GM12801 (cell line): ENCODE results near the gene RGL4.

Experiments
- CTCF ChIP-seq: IDR thresholded peaks from one replicate; pipeline ENCODE4 v1.5.1; 2011; ENCODE audit warnings: control low read depth; ENCODE audit not compliant: insufficient read length; ENCODE audit errors: extremely low read depth

RGL4 gene

DNA sequence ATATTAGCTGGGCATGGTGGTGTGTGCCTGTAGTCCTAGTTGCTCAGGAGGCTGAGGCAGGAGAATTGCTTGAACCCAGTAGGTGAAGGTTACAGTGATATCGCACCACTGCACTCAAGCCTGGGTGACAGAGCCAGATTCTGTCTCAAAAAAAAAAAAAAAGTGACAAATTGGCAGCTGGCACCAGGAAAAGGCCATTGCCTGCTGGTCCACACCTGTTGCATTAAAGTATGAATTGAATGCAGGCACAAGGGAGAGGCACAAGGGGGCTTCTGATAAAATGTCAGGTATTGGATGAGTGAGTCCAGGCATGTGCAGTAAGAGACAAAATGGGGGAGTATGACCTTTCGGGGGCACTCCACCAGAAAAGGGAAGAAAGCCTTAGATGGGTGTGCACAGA is 31.9 kb downstream of the RGL4 start:
- no peak for TF ChIP-seq CTCF

DNA sequence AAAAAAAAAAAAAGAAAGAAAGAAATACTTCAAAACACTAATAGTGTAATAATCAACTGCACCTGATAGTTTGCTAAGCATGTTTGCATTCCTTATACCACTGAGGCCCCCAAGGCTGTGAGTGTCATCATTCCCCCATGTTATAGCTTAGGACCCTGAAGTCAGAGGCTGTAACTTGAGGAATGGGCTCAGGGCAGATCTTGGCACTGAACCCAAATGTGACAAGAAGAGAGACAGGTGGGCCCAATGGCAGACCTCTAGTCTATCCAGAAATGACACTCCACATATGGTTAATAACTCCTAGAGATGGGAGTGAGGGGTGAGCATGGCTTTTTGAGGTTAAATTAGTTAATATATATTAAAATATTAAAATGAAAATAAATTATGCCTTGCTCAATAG is 46.9 kb downstream of the RGL4 start:
- TF ChIP-seq CTCF = no peak

DNA sequence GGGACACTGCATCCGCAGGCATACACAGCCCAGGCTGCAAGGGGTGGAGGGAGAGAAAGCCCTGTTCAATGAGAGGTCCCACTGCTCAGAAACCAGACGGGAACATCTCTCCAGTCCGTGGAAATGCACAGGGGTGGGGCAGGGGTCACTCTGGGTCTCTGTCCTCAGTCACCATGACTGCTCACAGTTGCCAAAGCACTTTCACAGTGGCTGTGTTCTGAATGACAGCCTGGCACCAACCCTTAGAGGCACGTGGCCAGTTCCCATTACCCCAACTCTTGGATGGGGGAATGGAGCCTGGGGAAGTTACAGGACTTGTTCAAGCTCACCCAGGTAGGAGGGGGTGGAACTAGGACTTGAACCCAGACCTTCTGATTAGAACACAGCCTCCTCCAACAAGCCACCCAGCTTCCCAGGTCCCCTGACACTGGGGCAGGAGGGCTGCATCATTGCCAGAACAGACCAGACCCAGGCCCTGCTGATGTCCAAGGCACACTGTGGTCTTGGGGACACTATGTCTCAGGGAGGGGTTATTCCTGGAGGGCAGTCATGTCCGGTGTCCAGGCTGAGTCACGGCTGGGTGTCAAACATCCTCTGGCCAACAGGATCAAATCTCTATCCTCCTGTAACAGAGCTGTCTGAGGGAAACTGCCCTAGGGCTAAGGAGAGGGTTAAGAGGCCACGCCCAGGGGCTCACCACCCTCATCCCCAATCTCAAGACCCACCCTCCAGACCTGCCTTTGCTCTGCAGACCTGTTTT is 51.9 kb downstream of the RGL4 start:
- TF ChIP-seq CTCF = no peak

DNA sequence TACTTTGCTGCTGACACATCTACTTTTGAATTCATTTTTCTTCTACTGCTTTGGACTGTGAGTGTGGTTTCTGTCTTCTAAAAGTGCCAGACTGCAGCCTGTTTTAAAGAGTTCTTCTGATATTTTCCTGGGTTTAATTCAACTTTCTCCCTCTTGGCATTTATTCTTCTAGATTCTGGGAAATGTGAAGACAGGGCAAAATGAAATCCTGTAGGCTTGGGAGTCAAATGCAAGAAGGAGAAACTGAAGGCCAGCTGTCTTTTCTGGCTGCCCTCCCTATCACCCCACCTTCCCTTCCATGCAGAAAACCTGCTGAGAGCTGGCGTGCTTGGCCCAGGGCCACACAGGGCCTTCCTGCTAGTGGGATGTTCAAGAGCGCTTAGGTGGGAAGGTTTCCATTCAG is 52.5 kb downstream of the RGL4 start:
- TF ChIP-seq CTCF = no peak

DNA sequence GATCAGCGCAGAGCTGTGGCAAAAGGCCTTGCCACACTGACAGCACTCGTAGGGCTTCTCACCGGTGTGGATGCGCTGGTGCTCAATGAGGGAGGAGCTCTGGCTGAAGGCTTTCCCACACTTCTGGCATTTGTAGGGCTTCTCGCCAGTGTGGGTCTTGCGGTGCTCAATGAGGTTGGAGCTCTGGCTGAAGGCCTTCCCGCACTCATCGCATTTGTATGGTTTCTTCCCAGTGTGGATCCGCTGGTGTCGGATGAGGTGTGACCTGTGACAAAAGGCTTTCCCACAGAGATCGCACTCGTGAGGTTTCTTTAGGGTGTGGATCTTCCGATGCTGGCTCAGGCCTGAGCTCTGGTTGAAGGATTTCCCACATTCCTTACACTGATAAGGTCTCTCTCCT is 53.2 kb downstream of the RGL4 start:
- TF ChIP-seq CTCF = no peak

GRCh38 chr22:23744485-23744884 is 53.7 kb downstream of the RGL4 start:
- no peak for TF ChIP-seq CTCF

DNA sequence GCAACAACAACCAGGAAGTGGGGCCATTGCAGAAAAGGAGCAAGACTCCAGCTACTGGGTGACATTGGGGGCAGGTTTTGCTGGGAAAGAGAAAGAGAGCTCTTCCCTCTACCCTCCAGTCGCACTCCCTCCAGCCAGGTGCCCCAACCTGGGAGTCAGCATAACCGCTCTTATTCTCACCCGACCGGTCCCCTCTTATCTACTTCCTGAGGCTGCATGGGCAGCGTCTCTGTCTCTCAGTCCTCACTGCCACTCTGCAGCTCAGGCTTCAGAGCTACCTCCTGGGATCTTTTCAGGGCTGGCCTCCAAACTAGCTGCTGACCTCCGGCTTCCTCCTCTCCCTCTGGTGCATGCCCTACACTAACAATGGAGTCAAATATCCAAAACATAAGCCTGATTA is 55.0 kb downstream of the RGL4 start:
- TF ChIP-seq CTCF = no peak
